Measurements from ENCODE around the gene ZNF619.
A peak's percentile ranks its signal among the peaks of the same experiment; 100 is the strongest.
"Not testable (repeated sequence)": the region's sequence is repeated elsewhere in the genome, so short reads cannot be mapped to it uniquely, and the experiment has no call there.

ZNF619 gene

GRCh38 chr3:40476478-40477470, at the start of gene ZNF619:
ZNF619 (plus strand) TSS chr3:40477122; CDS start chr3:40477980, 858 bp downstream.
- no peak for DNase-seq (ENCODE audit: low read depth, low spot score)

- no peak for DNase-seq (ENCODE audit: low read depth, low spot score)
Measured at GRCh38 chr3:40432793-40433192, 44.1 kb upstream of the ZNF619 start.

DNA sequence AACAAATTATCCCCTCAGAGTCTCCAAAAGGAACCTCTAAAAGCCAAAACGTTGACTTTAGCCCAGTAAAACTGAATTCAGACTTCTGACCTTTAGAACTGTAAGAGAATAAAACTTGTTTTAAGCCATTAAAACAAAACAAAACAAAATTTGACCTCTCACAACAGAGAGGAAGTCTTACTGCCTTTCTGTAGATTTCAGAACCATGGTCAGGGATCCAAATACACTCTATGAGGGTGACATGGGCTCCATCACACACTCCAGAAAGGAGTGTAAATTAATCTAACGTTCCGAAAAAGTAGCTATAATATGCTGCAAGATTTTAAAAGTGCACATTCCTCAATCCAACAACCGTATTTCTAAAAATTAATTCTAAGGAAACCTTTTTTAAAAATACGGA, 39.0 kb upstream of the ZNF619 start:
- no peak for DNase-seq (ENCODE audit: low read depth, low spot score)

GRCh38 chr3:40445062-40445461, 31.9 kb upstream of the ZNF619 start:
- DNase-seq (ENCODE audit: low read depth, low spot score) = no peak

DNA sequence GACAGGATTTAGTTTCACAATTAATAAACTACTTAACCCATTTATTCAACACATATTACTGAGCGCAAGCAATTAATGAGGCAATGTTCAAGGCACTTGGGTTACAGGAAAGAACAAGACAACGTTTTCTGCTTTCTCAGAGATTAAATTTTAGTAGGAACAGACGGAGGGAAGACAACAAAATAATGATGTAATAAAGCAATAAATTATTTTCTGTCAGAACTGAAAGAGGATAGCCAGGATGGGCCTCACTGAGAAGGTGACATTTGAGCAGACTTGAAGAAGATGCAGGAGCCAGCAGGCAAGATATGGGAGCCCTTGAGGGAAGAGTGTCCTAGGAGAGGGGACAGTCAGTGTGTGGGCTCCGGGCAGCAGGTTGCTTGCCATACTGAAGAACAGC, 31.0 kb upstream of the ZNF619 start:
- no peak for DNase-seq (ENCODE audit: low read depth, low spot score)

- no peak for DNase-seq (ENCODE audit: low read depth, low spot score)
Measured at GRCh38 chr3:40450438-40450837, 26.5 kb upstream of the ZNF619 start.

GRCh38 chr3:40451551-40451950, 25.4 kb upstream of the ZNF619 start:
- no peak for DNase-seq (ENCODE audit: low read depth, low spot score)

DNA sequence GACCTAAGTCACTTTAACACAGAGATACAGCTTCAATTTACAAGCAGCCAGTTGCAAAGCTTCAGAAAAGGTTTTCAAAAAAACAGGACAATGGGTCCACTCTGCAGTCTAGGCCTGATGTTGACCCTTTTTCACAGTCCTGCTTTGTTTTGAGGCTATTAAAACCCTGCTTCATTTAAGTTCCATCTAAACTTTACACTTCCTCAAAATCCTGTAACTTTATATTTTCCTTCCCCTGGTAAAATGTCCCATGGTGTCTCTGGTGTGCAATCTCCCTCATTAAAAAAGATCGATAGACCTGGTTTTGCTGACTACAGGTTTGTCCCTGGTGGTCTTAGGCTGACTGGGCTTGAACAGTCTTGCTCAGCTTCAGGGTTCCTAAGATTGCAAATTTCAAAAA, 24.9 kb upstream of the ZNF619 start:
- no peak for DNase-seq (ENCODE audit: low read depth, low spot score)

GRCh38 chr3:40452562-40452875, 24.4 kb upstream of the ZNF619 start:
- no peak for DNase-seq (ENCODE audit: low read depth, low spot score)

DNA sequence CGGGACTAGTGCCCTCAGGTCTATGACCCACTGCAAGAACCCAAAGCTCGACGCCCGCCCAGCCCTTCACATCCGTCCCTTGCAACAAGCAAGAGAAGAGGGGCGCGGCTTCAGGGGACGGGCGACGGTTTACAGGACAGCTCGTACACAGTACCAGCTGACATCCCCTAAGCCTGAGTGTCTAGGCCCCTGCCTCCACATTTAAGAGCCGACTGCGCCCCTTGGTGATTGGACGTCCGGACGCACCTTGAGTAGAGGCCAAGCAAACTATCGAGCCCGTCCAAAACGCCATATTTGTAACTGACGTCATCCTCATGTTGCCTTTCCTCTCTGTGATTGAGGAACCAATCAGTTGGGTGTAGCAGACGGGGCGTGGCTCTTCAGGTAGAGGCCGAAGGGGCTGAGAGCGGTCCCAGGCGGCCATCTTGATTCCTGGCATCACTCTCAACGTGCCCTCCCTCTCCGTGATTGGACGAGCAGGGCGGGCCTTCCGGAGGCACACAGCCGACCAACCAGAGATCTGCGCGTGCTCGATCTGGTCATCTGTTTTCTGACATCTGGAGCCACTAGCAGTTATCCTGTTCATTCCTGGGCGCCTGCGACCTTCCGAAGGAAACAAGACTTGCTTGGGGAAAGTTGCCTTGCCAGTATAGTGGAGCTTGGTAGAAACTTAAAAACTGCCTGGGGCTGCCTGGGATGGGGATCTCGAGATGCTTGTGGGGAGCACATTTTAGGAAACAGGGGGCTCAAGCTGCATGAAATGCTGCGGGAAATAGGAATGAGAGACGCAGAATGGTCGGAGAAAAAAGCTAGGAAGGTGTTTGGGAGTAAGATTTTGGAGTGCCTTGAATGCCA, 23.8 kb upstream of the ZNF619 start:
- peak; percentile 97 for DNase-seq (ENCODE audit: low read depth, low spot score)

DNA sequence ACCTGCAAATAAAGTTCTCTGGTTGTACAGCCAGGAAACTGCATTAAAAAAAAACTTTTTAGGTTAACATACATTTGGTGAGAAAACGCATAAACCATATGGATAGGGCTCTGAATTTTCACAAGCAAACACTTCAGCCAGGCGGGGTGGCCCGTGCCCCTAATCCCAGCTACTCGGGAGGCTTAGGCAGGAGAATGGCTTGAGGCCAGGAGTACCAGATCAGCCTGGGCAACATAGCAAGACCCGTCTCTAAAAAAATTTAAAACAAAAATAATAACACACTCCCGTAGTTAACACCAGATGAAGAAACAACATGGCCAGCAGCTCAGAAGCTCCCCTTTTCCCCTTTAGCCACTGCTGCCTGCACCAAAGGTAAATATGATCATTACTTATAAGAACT, 23.0 kb upstream of the ZNF619 start:
- no peak for DNase-seq (ENCODE audit: low read depth, low spot score)

DNA sequence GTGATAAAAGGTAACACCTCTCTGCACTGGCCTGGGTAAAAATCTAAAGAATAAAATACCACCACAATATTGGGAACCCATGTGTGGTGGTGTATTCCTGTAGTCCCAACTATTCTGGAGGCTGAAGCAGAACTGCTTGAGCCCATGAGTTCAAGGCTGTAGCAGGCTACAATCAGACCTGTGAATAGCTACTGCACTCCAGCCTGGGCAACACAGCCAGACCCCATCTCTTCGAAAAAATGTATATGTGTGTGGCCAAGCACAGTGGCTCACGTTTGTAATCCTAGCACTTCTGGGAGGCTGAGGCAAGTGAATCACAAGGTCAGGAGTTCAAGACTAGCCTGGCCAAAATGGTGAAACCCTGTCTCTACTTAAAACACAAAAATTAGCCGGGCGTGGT, 21.6 kb upstream of the ZNF619 start:
- DNase-seq (ENCODE audit: low read depth, low spot score) = no peak

GRCh38 chr3:40456279-40456939, 20.5 kb upstream of the ZNF619 start:
- DNase-seq (ENCODE audit: low read depth, low spot score) = no peak

DNA sequence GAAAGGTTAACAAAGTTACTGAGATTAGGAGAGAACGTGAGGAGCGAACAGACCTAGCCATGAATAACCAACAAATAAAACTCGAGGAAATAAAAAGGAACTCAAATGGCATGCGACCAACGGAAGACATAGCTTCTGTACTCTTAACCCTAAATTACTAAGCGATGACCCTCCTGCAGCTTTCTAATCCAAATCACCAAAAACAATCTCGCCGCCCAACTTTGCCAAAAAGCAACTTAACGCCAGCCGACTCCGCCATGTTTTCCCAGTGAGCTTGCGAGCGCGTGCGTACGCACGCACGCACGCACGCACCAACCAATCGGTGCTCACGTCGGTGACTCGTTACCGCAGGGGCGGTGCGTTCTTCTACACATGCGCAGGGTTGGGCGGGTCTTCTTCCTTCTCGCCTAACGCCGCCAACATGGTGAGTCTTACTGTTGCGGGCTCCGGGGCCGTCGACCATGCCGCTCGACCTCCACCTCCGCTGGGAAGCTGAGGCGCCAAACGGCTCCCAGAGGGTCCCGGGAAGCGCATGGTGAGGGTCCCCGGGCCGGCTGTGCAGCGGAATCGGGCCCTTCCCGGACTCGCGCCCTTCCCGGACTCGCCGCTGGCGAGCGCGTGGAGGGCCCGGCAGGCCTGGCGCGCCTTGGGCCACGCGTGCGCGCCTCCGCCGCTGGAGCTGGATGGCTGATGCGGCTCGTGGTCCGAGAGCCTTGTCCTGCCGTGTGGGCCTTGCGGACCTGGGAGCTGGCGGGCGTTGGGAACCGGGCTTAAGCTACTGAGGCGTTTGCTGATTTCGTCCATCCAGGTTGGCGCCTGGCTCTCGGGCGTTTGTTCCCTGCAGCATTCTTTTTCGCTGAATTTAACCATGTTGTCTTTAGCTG, 19.7 kb upstream of the ZNF619 start, which contains the start of gene RPL14:
Gene RPL14 (plus strand): TSS at position 400 of the 884 bp plus-strand sequence. CDS start 133 bp downstream, at position 533.
- DNase-seq (ENCODE audit: low read depth, low spot score) = peak; percentile 82

DNA sequence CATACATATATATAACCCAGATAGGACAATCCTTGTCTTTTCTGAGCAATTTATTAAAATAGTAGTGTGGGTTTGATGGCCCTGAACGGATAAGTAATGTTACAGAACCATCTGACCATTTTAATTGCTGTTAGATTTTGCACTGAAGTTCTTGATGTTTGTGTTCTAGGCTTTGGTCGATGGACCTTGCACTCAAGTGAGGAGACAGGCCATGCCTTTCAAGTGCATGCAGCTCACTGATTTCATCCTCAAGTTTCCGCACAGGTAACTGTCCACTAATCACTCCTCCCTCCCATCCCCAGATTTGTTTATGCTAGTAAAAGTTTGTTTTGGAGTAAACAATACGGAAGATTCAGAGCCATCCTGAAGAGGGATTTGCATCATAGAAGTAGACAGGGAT, 18.4 kb upstream of the ZNF619 start:
- no peak for DNase-seq (ENCODE audit: low read depth, low spot score)

- DNase-seq (ENCODE audit: low read depth, low spot score) = not testable (repeated sequence)
Measured at GRCh38 chr3:40460481-40460880, 16.4 kb upstream of the ZNF619 start.

DNA sequence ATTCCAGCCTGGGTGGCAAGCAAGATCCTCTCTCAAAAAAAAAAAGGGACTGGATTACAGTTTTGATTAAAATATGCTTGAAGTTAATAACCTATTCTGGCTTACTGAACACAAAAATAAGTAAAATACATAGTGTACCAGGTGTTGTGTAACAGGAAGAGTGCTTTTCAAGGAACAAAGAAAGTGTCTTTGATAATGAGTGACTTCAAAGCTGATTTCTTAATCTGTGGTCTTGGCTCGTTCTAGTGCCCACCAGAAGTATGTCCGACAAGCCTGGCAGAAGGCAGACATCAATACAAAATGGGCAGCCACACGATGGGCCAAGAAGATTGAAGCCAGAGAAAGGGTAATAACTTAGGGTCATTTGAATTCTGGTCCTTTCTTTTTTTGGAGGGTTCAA, 15.8 kb upstream of the ZNF619 start:
- DNase-seq (ENCODE audit: low read depth, low spot score) = no peak

DNA sequence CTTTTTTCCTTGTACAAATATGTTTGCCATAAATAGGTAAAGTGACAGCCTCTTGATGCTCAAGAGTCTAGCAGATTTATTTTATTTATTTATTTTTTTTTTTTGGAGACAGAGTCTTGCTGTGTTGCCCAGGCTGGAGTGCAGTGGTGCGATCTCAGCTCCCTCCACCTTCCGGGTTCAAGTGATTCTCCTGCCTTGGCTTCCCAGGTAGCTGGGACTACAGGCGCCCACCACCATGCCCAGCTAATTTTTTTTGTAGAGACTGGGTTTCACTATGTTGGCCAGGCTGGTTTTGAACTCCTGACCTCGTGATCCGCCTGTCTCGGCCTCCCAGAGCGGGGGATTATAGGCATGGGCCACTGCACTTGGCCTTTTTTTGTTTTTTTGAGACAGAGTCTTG, 14.1 kb upstream of the ZNF619 start:
- not testable (repeated sequence) for DNase-seq (ENCODE audit: low read depth, low spot score)

DNA sequence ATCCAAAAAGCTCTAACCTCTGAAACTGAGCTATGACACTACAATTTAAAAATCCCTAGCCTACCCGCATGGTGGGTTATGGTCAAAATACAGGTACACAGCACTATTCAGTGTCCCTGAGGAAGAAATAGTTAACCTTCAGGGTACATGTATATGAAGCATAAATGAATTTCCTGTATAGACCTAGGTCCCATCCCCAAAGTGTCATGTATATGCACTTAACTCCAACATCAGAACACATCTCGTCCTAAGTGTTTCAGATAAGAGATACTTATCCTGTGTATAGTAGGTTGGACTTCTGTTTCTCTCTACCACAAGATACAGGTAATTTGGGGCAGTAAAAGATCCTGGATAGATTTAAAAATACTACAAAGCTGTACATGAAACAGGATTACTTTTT, 13.3 kb upstream of the ZNF619 start:
- DNase-seq (ENCODE audit: low read depth, low spot score) = no peak

DNA sequence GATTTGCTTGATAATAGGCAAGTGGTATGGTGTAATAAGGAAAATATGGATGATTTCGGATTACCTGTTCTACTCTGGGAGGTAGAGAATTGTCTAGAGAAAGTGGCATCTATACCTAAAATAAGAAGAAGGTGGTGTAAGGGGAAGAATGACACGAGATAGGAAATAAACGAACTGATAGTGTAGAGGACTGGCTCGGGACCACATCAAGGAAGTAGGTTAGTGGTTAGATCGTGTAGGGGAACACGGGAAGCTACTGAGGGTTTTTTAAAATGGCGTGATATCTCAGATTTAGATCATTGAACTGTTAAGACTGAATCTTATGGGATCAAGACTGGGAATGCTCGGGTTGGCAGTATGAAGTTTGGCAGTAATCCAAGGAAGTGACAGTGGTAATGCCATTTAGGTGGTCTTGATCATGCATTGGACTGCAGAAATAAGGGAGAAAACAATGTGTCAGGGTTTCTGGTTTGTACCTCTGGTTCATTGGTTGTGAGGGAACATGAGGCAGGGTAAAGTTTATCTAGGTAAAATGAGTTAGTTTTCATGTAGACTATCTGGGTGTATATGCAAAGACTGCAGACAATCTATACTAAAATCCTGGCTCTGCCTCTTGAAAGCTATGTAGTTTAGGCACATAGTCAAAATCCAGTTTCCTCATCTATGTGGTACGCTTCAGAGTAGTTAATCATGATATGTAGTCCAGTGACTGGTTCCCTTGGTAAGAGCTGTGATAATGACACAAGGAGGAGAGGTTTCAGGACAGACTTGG, 12.4 kb upstream of the ZNF619 start:
- DNase-seq (ENCODE audit: low read depth, low spot score) = no peak

All from iPS DF 19.7 (cell line).